ENCODE results near the gene PHC2.

The PHC2 gene

DNA sequence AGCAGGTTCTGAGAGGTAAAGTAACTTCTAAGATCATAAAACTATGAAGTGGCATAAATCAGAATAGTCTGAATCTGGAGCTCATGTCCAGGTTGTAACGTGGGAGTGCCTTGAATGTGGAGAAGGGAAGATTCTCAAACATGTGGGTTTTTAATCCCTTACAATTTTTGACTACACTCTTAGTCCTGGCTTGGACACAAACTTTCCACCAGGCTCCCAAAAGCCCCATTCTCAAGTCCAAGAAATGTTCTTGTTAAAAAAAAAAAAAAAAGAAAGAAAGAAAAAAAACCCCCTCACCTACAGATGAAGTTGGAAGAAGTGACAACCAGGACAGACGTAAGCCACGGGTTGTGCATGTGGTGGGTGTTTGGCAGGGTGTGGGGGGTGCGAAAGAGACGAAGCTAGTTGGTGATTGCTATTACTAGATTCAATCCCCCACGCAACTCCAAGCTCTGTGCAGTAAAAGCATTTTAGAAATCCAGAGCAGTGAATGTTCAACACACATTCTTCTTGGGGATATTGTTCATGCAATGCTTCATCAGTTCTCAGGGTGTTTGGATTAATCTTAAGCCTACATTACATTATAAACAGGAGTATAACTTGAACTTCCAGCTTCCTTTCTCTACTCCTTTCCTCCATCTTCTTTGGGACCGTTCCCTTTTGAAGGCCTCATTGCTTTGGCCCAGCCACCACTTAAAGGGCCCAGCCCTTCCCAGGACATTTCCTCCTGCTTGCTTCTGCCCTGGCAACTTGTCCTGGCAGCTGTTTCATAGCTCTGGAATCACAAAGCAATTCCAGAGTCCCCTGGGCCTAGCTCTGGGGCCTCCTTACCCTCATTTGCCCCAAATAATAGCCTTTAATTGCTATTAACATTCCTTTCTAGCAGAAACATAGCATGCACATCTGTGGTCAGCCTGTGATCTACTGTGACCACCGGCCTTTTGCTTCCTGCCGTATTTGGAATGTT, 41.8 kb downstream of the PHC2 start:
- DNase-seq, result no peak

DNA sequence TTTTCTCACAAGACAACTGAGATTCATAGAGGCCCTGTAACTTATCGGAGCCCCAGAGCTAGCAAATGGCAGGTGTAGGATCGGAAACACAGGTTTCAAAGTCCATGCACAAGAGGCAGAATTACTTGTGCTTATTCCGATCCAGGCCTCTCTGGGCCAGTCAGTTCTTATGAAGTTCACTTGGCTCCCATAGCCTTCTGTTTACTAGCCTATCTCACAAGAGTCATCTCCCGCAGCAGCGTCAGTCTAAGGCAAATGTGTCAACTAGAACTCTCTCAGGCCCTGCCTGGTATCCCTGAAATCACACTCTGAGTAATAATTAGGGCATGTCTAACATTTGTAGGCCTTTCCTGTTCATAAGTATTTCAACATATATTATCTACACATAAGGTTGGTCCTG, 43.3 kb downstream of the PHC2 start:
- DNase-seq, result no peak

DNA sequence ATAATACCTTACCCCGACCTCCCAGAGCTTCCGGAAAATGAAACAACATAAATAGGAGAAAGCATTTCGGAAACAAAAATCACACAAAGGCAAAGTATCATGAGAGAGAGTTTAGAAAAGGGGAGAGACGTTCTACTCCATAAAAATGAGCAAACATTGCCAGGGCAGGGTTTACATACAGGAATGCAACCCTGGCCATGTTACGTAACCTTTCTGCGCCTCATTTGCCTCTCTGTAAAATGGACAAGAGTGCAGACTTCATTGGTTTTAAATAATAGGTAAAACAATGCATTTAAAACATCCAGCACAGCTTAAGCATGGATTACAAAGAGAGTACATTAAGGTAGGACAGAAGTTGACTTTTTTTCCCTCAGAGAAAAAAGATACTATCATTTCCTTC, 45.6 kb downstream of the PHC2 start:
- DNase-seq, result no peak

- no peak for DNase-seq
Measured at GRCh38 chr1:33384040-33384812, 46.7 kb downstream of the PHC2 start.

GRCh38 chr1:33383489-33383888, 47.4 kb downstream of the PHC2 start:
- DNase-seq, result no peak

- no peak for DNase-seq
Measured at GRCh38 chr1:33382661-33383415, 48.1 kb downstream of the PHC2 start.

- no peak for DNase-seq
Measured at GRCh38 chr1:33381977-33382376, 48.9 kb downstream of the PHC2 start.

- DNase-seq, result no peak
Measured at GRCh38 chr1:33380811-33381210, 50.1 kb downstream of the PHC2 start.

DNA sequence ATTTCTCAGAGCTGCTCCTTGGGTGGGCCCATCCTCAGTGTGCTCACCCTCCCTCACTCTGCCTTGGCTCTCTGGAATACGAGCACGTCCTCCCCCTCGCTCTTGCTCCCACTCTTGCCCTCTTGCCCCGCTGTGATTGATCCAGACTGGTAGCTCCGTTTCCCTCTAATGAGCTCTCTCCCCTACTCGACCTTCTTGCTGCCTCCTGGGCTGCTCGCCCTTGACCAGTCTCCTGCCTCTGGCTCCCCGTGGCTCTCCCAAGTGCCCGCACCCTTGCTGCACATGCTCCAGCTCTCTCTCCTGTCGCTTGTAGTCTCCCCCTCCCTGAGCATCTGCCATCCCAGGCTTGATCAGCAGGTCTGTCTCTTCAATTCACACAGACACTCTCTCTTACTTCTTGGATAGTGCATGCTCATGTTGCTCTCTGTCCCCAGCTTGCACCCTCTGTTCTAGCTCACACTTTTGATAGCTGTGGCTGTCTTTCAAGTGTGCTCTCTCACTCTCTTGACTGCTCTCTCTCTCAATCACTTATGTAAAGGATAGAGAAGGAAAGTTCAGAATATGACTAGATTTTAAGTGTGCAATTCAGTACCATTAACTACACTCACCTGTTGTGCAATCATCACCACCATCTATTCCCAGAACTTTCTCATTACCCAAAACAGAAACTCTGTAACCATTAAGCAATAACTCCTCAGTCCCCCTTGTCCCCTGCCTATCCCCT, 51.1 kb downstream of the PHC2 start:
- DNase-seq, result no peak

- DNase-seq, result no peak
Measured at GRCh38 chr1:33378976-33379375, 51.9 kb downstream of the PHC2 start.

GRCh38 chr1:33378524-33378923, 52.4 kb downstream of the PHC2 start:
- DNase-seq, result peak; percentile 35

DNA sequence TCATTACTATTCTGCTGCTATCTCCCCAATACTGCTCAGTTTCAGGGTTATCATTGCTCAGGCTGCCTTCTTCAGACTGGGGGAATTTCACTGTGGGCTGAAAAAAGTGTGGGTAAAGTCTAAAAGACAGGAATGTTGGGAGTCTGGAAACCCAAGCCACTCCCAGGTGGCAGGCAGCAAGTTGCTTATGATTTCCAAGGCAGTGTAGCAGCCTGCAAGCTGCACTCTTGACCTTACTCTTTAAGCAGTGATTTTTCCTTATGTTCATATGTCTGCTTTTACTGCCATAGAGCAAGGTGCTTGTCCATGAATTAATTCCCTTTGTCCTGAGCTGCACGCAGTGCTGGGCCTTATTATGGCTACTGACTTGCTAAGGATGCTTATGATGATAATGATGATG, 53.1 kb downstream of the PHC2 start:
- peak; percentile 33 for DNase-seq

- no peak for DNase-seq
Measured at GRCh38 chr1:33377013-33377412, 53.9 kb downstream of the PHC2 start.

GRCh38 chr1:33375316-33375715, 55.6 kb downstream of the PHC2 start:
- DNase-seq, result no peak

- no peak for DNase-seq
Measured at GRCh38 chr1:33374336-33375105, 56.4 kb downstream of the PHC2 start.

DNA sequence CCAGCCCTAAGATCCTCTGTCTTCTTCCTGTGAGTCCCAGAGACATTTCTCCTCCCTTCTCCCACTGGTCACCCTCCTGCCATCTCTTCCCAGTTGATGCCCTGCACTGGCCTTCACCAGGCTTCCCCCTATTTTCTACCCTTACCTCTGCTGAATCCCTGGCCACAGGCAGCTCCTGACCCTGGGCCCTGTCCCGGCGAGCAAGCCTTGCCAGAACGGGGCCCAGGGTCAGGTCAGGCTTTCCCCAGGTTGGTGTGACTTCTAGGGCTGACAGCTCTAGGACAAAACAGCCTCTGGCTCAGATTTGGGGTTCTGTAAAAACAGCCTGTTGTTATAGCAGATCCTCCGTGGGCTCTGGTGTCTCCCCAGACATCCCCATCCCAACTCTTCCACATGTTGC, 57.3 kb downstream of the PHC2 start:
- DNase-seq, result no peak

- DNase-seq, result no peak
Measured at GRCh38 chr1:33372677-33373076, 58.2 kb downstream of the PHC2 start.

DNA sequence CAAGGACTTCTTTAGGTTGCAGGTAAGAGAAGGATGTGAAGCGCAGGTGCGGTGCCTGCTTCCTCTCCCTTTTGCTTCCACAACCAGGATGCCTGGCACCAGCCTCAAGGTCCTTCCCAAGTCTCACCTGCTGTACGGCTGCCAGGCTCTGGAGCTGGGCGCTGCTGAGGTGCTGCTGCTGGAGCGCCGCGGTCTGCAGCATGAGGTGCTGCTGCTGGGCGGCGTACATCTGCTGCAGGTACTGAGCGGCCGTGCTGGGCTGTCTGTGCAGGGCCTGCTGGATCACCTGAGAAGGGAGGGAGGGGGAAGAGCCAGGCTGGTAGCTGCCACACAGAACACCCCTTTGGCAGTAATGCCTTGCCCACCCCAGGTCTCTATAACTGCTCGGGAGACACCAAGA, 58.7 kb downstream of the PHC2 start:
- no peak for DNase-seq

GRCh38 chr1:33371334-33371733, 59.6 kb downstream of the PHC2 start:
- no peak for DNase-seq

DNA sequence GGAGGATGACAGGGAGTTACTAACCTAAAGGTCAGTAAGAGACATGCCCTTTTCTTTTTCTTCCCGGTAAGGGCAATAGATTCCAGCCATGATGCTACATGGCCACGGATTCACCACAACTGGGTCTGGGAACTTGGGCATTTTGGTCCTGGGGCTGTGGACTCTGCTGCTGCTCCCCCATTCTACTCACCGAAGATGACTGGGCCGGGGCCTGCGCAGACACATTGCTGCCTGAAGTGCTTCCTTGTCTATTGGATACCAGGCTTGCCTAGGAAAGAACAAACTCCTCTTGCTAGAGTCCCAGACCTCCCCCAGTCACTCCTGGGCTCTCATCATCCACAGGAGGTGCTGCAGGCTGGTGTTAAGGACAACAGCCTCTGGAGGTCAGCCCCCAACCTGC, 60.1 kb downstream of the PHC2 start:
- no peak for DNase-seq

DNA sequence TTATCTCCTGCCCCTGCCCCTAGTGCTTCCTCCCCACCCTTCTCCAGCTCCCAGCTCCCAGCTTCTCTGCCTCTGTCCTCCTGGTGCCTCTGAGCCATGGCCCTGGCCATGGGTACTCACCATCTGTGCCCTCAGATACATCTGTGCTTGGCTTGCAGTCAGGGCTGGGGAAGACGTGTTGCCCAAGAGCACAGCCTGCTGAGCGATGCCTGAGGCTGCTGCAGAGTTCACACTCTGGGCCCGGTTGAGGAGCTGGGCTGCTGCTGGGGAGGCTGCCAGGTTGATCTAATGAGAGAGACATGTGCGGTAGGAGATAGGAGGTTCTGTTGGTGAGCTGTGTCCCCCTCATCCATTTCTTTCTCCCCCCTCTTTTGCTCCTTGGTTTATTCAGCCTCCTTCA, 60.6 kb downstream of the PHC2 start:
- no peak for DNase-seq

GRCh38 chr1:33369764-33370163, 61.1 kb downstream of the PHC2 start:
- DNase-seq, result no peak
